GM12878 (cell line): ENCODE results near the gene CETN1. TPM values are rescaled to one million over a fixed set of nuclear protein-coding genes. Genes with fewer than 3 reads are reported as not detected.

Source experiments
- ATAC-seq: fragments of 200-7000 bp; cut with Tn5 transposase; 3 replicates; pipeline ENCODE4 v1.9.1; 2020; ENCODE audit warnings: mild to moderate bottlenecking, moderate library complexity
- BruUV-seq: library from RNA; stranded (reverse); fragments of 400-500 nt; replicated peaks from 2 replicates; lab custom pipeline; 2021; lab: Mats Ljungman, UMichigan
- CTCF ChIA-PET: fragments of 300-600 bp; sonication (Branson Sonifier 250); formaldehyde crosslinking; extraction: SDS; loops from one replicate; lab custom pipeline; 2021; ENCODE audit warnings: inconsistent platforms; lab: Yijun Ruan, JAX
- POLR2A ChIA-PET: fragments of 350-600 bp; formaldehyde crosslinking; extraction: SDS; loops from one replicate; lab custom pipeline; 2021; ENCODE audit warnings: inconsistent platforms; lab: Charles Lee
- RAD21 ChIA-PET: fragments of 300-600 bp; sonication (Branson Sonifier 250); formaldehyde crosslinking; loops from one replicate; lab custom pipeline; 2023; ENCODE audit warnings: antibody characterized with exemption; ENCODE audit not compliant: unreplicated experiment; lab: Charles Lee
- SMC1A ChIA-PET: fragments of 300-600 bp; sonication (Branson Sonifier 250); formaldehyde crosslinking; loops from one replicate; lab custom pipeline; 2023; ENCODE audit not compliant: unreplicated experiment, uncharacterized antibody; lab: Charles Lee
- DNase-seq: peaks from one replicate; pipeline ENCODE4 v3.0.0-alpha.2; 2011; ENCODE audit warnings: low read depth, low spot score
- FAIRE-seq: peaks from 3 replicates; lab custom pipeline; 2011; peaks lifted over from hg19 to GRCh38; lab: Jason Lieb, UNC
- H2AFZ ChIP-seq: 2 replicates; pipeline ENCODE4 v1.6.0; 2011; ENCODE audit warnings: low read depth, low read length, control low read depth; ENCODE audit not compliant: control insufficient read depth
- H3K27ac ChIP-seq: 2 replicates; pipeline ENCODE4 v1.5.1; 2011; ENCODE audit warnings: control low read depth; ENCODE audit not compliant: control insufficient read depth, insufficient read depth
- H3K27me3 ChIP-seq, 2 experiments: replicated peaks in 1 of 2; 2 replicates each; pipeline versions ENCODE4 v1.6.0 to v1.6.1; 2011; ENCODE audit warnings: low read length in 1 of 2; ENCODE audit not compliant: control insufficient read depth in 2 of 2, insufficient read depth in 2 of 2
- H3K36me3 ChIP-seq, 2 experiments: 2 replicates each; pipeline ENCODE4 v1.5.1; 2011; ENCODE audit warnings: low read length in 1 of 2; ENCODE audit not compliant: control insufficient read depth in 2 of 2, insufficient read depth in 2 of 2
- H3K4me1 ChIP-seq: 2 replicates; pipeline ENCODE4 v1.6.1; 2011; ENCODE audit warnings: mild to moderate bottlenecking, low read length, moderate library complexity, mixed read lengths; ENCODE audit not compliant: control insufficient read depth, insufficient read depth
- H3K4me2 ChIP-seq: 2 replicates; pipeline ENCODE4 v1.6.0; 2011; ENCODE audit warnings: control low read depth; ENCODE audit not compliant: control insufficient read depth, insufficient read depth
- H3K4me3 ChIP-seq: fragments of 200-600 bp; sonication (generic); 2 replicates; pipeline ENCODE4 v1.5.1; 2016
- H3K79me2 ChIP-seq: 2 replicates; pipeline ENCODE4 v1.6.0; 2011; ENCODE audit warnings: low read length; ENCODE audit not compliant: control insufficient read depth, insufficient read depth
- H3K9ac ChIP-seq: 2 replicates; pipeline ENCODE4 v1.8.0; 2011; ENCODE audit warnings: low read length, control low read depth, mixed read lengths; ENCODE audit not compliant: control insufficient read depth, insufficient read depth
- H3K9me3 ChIP-seq: replicated peaks from 3 replicates; pipeline ENCODE4 v1.5.1; 2011; ENCODE audit warnings: mild to moderate bottlenecking, low read length; ENCODE audit not compliant: control insufficient read depth, insufficient read depth
- H4K20me1 ChIP-seq: 2 replicates; pipeline ENCODE4 v1.6.0; 2011; ENCODE audit not compliant: control insufficient read depth, insufficient read depth
- CBX5 ChIP-seq: sonication (generic); IDR thresholded peaks from 2 replicates; pipeline ENCODE4 v1.6.1; 2016; ENCODE audit warnings: low read depth, moderate library complexity, mild to moderate bottlenecking, inconsistent platforms
- CHD4 ChIP-seq: fragments of 200-600 bp; sonication (generic); IDR thresholded peaks from 2 replicates; pipeline ENCODE4 v1.6.1; 2016; ENCODE audit warnings: mild to moderate bottlenecking
- LARP7 ChIP-seq: fragments of 450-650 bp; IDR thresholded peaks from 2 replicates; pipeline ENCODE4 v1.6.1; 2017; ENCODE audit warnings: mild to moderate bottlenecking
- NFYB ChIP-seq: IDR thresholded peaks from 2 replicates; pipeline ENCODE4 v1.6.1; 2011; ENCODE audit warnings: low read depth, mild to moderate bottlenecking, low read length, improper control_type of control experiment, moderate library complexity; ENCODE audit not compliant: insufficient read depth
- NKRF ChIP-seq: fragments of 450-650 bp; conservative IDR thresholded peaks from 2 replicates; pipeline ENCODE4 v1.6.1; 2017; ENCODE audit warnings: mild to moderate bottlenecking, moderate library complexity
- PAX8 ChIP-seq: fragments of 450-650 bp; IDR thresholded peaks from 2 replicates; pipeline ENCODE4 v1.6.1; 2017; ENCODE audit warnings: mild to moderate bottlenecking, moderate library complexity
- RFX5 ChIP-seq: IDR thresholded peaks from 2 replicates; pipeline ENCODE4 v1.6.1; 2011; ENCODE audit warnings: low read depth, low read length, improper control_type of control experiment
- SMAD5 ChIP-seq: IDR thresholded peaks from 2 replicates; pipeline ENCODE4 v1.6.1; 2016; ENCODE audit warnings: antibody characterized with exemption, low read depth
- SREBF2 ChIP-seq: IDR thresholded peaks from 2 replicates; pipeline ENCODE4 v1.6.1; 2012; ENCODE audit warnings: mild to moderate bottlenecking, low read length
- ZBTB40 ChIP-seq: fragments of 450-650 bp; IDR thresholded peaks from 2 replicates; pipeline ENCODE4 v1.6.1; 2016; ENCODE audit warnings: mild to moderate bottlenecking, moderate library complexity, borderline replicate concordance
- in situ Hi-C: fragments of 300-500 bp; cut with MboI; formaldehyde crosslinking; loops from 9 replicates; pipeline ENCODE4 v1.14.3; 2018; ENCODE audit warnings: mixed read lengths
- intact Hi-C: fragments of 100-400 bp; cut with micrococcal nuclease; formaldehyde crosslinking; loops from one replicate; pipeline ENCODE4 v1.14.2; 2022; ENCODE audit not compliant: unreplicated experiment
- polyA plus RNA-seq, 11 experiments: library from polyadenylated mRNA; depleted of rRNA in 4 of 11; unstranded in 6 of 11; stranded (reverse) in 5 of 11; fragments of >200 nt; fragmentation: Nextera tagmentation in 4 of 11; fragmentation: Illumina TruSeq in 1 of 11; extraction: Ambion mirVana in 4 of 11; extraction: Trizol in 1 of 11; gene quantifications; 1 replicate in 1 of 11; 2 replicates in 10 of 11; pipeline versions ENCODE4 v1.2.1 to v1.2.3, GENCODE V29; 2011 to 2016; ENCODE audit warnings: inconsistent platforms in 2 of 11, missing spikeins in 2 of 11, low read depth in 1 of 11
- total RNA-seq, 4 experiments: library from RNA; depleted of rRNA in 3 of 4; stranded (reverse); fragments of >200 nt in 3 of 4; fragmentation: Illumina TruSeq in 1 of 4; extraction: Trizol in 1 of 4; gene quantifications; 2 replicates each; pipeline versions ENCODE4 v1.2.1 to v1.2.3, GENCODE V29; 2013 to 2021

CETN1 gene
- total and polyA plus RNA-seq, 10 of the 15 experiments (the other 5 are each of a cell fraction or from before 2014, with no cell fraction given) = not detected

- FAIRE-seq (no peak), ATAC-seq (no peak), DNase-seq (no peak)
- Histone ChIP-seq H4K20me1 (no peaks in the 10 kb centered on the region), H3K79me2 (no peaks in the 10 kb centered on the region), H3K4me1 (no peaks in the 10 kb centered on the region), H3K36me3 (no peaks in the 10 kb centered on the region), H2AFZ (no peak overlapping the region), H3K27me3 (no peaks in the 10 kb centered on the region), H3K27ac (no peak overlapping the region), H3K4me3 (no peak overlapping the region), H3K9ac (no peak overlapping the region), H3K4me2 (no peak overlapping the region), H3K9me3 (no peaks in the 10 kb centered on the region)
- BruUV-seq = no TSS peak
- ChIA-PET CTCF (no interaction called here), SMC1A (no interaction called here), POLR2A (no interaction called here), RAD21 (no interaction called here)
- in situ Hi-C loops (no loop called here), intact Hi-C loops (no loop called here)
- no peak for TF ChIP-seq PAX8
- TF ChIP-seq NKRF = no peak
- no peak for TF ChIP-seq LARP7
- TF ChIP-seq SMAD5 = no peak
- no peak for TF ChIP-seq SREBF2
- no peak for TF ChIP-seq NFYB
- TF ChIP-seq CHD4 = no peak
- no peak for TF ChIP-seq ZBTB40
- TF ChIP-seq RFX5 = no peak
- no peak for TF ChIP-seq CBX5
Observed at GRCh38 chr18:532632-533031, 47.5 kb upstream of the CETN1 start.
